Suprapubic skin (tissue), 4 donors: Measurements from ENCODE around the gene RAPGEF5.

Source experiments
- CTCF ChIP-seq, 2 donors: fragments of 200-600 bp in 1 of 2; fragments of 450-650 bp in 1 of 2; sonication (generic) in 1 of 2; IDR thresholded peaks; one replicate each; pipeline ENCODE4 v1.5.1; 2016 to 2019; ENCODE audit warnings: antibody characterized with exemption in 2 of 2, mild to moderate bottlenecking in 1 of 2, moderate library complexity in 1 of 2
- EP300 ChIP-seq: sonication (generic); formaldehyde crosslinking; IDR thresholded peaks from one replicate; pipeline ENCODE4 v1.6.1; 2017; ENCODE audit warnings: antibody characterized with exemption
- POLR2A ChIP-seq, 2 donors: fragments of 450-650 bp; IDR thresholded peaks; one replicate each; pipeline ENCODE4 v1.6.1; 2017; ENCODE audit warnings: antibody characterized with exemption in 2 of 2, mild to moderate bottlenecking in 2 of 2, moderate library complexity in 2 of 2
- POLR2AphosphoS5 ChIP-seq, 3 donors: sonication (generic); formaldehyde crosslinking; IDR thresholded peaks; one replicate each; pipeline ENCODE4 v1.6.1; 2017; ENCODE audit warnings: antibody characterized with exemption in 3 of 3

- TF ChIP-seq CTCF (IDR thresholded peaks at IDR 0.05) (no peak), POLR2A (IDR thresholded peaks at IDR 0.05) (no peak), EP300 (no peak), POLR2AphosphoS5 (IDR thresholded peaks at IDR 0.05) (no peak)
Observed at GRCh38 chr7:22137026-22137425, 219.9 kb downstream of the RAPGEF5 start.
